GM15510 (cell line): ENCODE measurements around the gene HHAT.

Experiments
- POLR2A ChIP-seq: IDR thresholded peaks from 3 replicates; pipeline ENCODE4 v1.6.1; 2011; ENCODE audit warnings: borderline replicate concordance; ENCODE audit not compliant: insufficient read length; ENCODE audit errors: extremely low read depth

The HHAT gene

GRCh38 chr1:210332719-210333398 is 4.2 kb downstream of the HHAT start:
- no peak for TF ChIP-seq POLR2A

- TF ChIP-seq POLR2A = no peak
Observed at GRCh38 chr1:210335001-210335400, 6.3 kb downstream of the HHAT start.

- no peak for TF ChIP-seq POLR2A
Observed at GRCh38 chr1:210336362-210336761, 7.7 kb downstream of the HHAT start.

GRCh38 chr1:210339500-210339899 is 10.8 kb downstream of the HHAT start:
- no peak for TF ChIP-seq POLR2A

- TF ChIP-seq POLR2A = no peak
Observed at GRCh38 chr1:210340311-210340710, 11.6 kb downstream of the HHAT start.

- TF ChIP-seq POLR2A = no peak
Observed at GRCh38 chr1:210340841-210341240, 12.1 kb downstream of the HHAT start.

GRCh38 chr1:210342986-210343780 is 14.5 kb downstream of the HHAT start:
- TF ChIP-seq POLR2A = no peak

- TF ChIP-seq POLR2A = no peak
Observed at GRCh38 chr1:210344706-210345105, 16.0 kb downstream of the HHAT start.

- no peak for TF ChIP-seq POLR2A
Observed at GRCh38 chr1:210347112-210347511, 18.4 kb downstream of the HHAT start.

- no peak for TF ChIP-seq POLR2A
Observed at GRCh38 chr1:210351496-210351895, 22.8 kb downstream of the HHAT start.

- TF ChIP-seq POLR2A = no peak
Observed at GRCh38 chr1:210352575-210352974, 23.9 kb downstream of the HHAT start.

- no peak for TF ChIP-seq POLR2A
Observed at GRCh38 chr1:210358626-210359025, 29.9 kb downstream of the HHAT start.

GRCh38 chr1:210359255-210359654 is 30.6 kb downstream of the HHAT start:
- TF ChIP-seq POLR2A = no peak

- TF ChIP-seq POLR2A = no peak
Observed at GRCh38 chr1:210360852-210361477, 32.3 kb downstream of the HHAT start.

GRCh38 chr1:210361665-210362064 is 33.0 kb downstream of the HHAT start:
- TF ChIP-seq POLR2A = no peak

- TF ChIP-seq POLR2A = no peak
Observed at GRCh38 chr1:210362526-210362925, 33.8 kb downstream of the HHAT start.

GRCh38 chr1:210363119-210363518 is 34.4 kb downstream of the HHAT start:
- no peak for TF ChIP-seq POLR2A

- no peak for TF ChIP-seq POLR2A
Observed at GRCh38 chr1:210364479-210364878, 35.8 kb downstream of the HHAT start.
